H4 (cell line): ENCODE data around the gene ZNF787. TPM values are rescaled to one million over a fixed set of nuclear protein-coding genes. Genes with fewer than 3 reads are reported as not detected.
"Not testable (repeated sequence)": the region's sequence is repeated elsewhere in the genome, so short reads cannot be mapped to it uniquely, and the experiment has no call there.

Experiments used
- DNase-seq: peaks from one replicate; pipeline ENCODE4 v3.0.0-alpha.2; 2015; ENCODE audit warnings: low spot score
- total RNA-seq: library from RNA; depleted of rRNA; stranded (reverse); fragments of >200 nt; shearing (Covaris generic); gene quantifications from 2 replicates; pipeline ENCODE4 v1.2.3, GENCODE V29; 2014

Gene ZNF787
- total RNA-seq, 1 experiment from 2014 or later, result 8.6 TPM

DNA sequence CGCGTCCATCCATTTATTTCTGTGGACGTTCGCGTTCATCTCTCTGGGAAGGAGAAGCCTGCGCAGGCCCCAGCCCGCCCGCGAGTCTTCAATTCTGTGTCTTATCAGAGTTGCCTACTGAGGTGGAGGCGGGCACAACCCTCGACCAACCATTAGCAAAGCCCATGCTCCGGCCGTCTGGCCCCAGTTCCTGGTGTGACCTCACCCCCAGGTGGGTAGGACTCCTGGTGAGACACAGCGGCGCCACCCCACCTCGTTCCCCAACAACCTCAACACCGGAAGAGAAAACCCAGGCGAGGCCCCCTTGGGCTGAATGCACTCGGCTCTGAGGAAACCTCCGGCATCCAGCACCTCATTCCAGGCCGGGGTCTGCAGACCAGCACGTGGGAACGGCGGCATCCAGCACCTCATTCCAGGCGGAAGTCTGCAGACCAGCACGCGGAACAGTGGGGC lies 14.7 kb downstream of the ZNF787 start:
- no peak for DNase-seq

DNA sequence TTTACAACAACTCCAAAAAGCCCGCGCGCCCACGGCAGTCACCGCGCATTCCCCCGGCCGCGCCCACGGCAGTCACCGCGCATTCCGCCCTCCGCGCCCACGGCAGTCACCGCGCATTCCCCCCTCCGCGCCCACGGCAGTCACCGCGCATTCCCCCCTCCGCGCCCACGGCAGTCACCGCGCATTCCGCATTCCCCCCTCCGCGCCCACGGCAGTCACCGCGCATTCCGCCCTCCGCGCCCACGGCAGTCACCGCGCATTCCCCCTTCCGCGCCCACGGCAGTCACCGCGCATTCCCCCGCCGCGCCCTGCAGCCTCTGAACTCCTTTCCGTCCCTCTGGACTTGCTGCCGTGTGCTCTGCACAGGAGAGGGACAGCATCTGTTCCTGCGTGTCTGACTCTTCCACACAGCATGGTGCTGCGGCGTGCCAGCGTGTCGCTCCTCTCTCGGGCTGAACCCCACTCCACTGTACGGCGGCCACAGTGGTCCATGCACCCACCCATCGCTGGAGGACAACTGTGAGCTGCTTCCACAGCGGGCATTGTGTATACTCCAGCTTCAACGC lies 15.2 kb downstream of the ZNF787 start:
- DNase-seq, result not testable (repeated sequence)

DNA sequence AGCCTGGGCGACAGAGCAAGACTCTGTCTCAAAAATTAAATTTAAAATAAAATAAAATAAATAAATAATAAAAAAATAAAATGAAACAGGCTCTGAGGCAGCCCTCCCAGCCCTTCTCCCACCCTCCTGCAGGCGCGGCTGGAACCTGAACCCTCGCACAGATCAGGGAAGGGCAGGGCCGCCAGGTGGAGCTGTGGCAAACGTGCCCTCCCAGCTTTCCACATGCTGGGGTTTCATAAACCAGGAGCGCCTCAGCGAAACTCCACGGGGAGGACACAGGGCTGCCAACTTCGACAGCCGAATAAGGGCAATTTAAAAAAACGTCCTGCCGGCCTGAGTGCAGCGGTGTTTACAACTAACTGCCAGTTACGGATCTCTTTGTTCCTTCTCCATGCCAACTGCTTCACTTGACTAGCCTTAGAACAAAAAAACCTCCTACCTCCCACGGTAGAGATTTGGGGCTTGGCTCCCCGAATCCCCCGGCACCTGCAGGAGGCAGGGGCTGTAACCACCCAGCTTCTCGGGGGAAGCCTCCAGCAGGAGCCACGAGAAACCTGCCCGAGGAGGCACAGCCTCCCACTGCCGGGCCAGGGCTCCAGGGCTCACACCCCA lies 15.9 kb downstream of the ZNF787 start:
- DNase-seq, result no peak

DNA sequence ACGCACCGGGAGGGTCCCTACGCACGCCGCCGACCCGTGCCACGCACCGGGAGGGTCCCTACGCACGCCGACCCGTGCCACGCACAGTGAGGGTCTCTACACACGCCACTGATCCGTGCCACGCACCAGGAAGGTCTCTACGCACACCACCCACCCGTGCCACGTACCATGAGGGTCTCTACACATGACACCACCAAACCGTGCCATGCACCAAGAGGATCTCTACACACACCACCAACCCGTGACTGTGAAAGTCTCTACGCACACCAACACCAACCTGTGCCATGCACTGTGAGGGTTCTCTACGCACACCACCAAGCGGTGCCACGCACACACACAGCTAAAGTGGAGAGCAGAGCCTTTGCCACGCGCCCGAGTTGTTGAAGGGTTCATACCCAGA lies 16.7 kb downstream of the ZNF787 start:
- DNase-seq, result no peak

DNA sequence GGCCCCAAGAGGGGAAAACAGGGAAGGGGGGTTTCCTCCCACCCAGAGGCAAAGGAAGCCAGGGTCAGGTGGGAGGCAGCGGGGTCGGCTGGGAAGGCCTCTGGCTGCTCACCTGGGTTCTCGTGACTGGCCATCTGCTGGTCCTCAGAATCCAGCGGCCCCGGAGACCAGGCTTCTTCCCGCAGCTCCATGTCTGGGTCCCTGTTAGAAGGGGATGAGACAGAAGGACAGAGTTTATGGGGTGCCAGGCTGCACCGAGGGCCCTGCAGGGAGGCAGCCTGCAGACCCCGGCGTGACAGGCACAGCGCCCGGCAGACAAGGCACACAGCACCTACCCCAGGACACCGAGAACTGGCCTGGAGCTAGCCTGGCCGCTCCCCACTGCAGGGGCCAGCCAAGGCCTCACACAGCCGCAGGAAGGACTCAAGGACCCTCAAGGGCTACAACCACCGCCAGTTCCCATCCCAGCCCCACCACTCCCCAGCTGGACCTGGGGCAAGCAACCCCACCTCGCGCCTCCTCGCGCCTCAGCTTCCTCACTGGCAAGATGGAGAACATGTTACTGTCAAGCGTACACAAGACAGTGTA lies 18.0 kb downstream of the ZNF787 start:
- no peak for DNase-seq

DNA sequence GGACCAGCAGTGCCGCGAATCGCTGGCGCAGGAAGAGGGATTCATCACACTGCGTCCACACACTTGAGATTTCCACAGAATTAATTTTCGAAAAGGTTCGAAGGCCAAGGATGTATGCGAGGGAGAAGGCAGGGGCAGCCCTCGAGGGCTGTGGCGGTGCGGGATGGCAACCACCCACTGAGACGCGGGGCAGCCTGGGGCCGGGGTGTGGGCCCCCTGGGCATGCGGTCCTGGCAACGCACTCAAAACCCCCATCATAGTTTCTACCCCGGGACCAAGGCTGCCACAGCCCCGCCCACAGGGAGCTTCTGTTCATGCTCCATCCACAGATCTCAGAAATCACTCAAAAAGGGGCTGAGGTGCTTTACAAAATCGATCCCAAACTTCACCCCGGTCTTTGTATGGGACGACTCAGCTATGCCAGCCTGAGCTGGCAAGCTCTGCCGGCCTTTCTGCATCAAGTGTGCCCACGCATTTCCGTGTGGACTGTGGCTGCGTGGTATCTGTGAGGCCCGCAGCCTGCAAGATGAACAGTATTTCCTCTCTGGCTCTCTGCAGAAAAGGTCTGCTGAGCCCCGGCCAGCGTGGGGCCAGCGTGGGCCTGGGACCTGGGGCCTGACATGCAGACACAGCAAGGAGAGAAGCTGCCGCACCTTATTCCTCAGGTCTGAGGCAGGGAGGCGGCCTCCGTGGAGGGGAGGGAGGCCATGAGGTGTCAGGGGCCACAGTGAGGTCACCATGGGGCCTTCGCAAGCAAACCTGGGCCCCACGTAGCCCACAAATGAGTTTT lies 19.2 kb downstream of the ZNF787 start:
- DNase-seq, result no peak

DNA sequence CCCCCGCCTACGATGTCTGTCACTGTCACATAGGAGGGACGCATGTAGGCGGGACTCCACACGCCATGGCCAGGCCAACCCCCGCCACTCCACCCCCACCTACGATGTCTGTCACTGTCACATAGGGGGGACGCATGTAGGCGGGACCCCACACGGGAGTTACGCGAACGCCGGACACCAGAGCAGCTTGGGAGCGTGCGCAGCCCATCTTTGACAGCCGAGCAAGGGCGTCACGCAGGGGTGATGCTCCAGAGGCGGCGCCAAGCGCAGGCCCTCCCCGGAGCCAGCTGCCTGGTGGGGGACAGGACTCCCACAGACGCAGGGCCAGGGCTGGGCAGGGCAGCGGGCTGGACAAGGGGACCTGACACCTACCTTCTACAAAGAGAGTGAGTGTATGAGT lies 20.0 kb downstream of the ZNF787 start:
- DNase-seq, result no peak

DNA sequence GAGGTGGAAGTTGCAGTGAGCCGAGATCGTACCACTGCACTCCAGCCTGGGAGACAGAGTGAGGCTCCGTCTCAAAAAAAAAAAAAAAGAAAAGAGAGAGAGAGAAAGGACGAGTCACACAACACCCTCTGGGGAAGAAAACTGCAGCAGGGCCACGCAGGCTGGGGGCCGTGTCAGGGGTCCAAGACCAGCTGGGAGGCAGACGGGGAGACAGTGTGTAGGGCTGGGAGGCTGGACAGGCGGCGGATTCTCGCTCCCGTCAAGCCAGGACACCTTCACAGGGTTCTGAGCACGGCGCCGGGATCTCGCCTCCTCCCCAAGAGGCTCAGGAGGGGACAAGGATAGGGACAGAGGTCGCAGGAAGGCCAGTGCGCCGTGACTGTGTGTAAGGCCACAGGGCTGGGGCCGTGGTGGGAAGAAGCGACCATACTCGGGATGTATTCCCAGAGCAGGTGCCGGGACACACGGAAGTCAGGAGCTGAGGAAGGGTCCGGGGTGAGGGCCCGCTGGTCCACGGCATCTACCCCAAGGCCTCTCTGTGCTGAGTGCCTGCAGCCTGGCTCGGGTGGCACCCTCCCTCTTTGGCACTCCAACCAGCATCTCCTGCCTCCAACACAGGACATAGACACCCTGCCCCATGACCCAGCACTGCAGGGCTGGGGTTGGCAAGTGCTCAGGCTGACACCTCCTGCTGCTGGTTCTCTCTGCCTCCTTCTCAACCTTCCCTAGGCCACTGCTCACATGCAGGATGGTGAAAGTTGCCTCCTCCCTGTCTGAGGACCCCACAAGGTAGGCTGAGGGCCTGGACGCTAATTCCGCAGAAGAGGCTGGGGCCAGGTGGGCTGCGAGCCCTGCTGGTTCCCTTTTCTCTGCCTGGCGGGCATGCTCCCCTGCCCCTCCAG lies 21.2 kb downstream of the ZNF787 start:
- DNase-seq, result no peak

DNA sequence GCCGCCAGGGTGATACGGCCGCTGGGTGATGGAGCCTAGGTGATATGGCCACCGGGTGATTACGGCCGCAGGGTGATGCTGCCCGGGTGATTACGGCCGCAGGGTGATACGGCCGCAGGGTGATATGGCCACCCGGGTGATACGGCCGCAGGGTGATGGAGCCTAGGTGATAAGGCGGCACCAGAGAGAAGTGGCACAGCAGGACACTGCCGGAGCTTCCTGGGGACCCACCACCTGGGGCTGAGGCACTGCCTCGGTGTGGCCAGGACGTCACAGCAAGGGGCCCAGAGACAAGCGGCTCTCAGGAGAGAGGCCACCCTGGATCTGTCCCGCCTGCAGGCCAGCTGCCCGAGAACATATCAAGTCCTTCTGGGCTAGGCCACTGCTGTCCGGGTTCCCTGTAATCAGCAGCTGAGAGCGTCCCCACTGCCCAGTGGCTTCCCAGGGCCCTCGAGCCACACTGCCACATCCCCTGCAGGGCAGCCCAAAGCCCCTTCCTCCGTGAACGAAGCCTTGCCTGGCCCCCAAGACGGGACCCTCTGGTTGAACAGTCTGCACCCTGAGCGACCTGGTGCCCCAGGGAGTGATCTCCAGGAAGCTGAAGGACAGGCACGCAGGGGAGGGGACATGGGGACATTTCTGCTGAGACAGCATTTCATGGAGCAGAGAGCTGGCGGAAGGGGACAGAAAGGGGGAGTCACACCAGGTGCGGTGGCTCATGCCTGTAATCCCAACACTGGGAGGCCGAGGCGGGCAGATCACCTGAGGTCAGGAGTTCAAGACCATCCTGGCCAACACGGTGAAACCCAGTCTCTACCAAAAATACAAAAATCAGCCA lies 22.1 kb downstream of the ZNF787 start:
- DNase-seq, result no peak

DNA sequence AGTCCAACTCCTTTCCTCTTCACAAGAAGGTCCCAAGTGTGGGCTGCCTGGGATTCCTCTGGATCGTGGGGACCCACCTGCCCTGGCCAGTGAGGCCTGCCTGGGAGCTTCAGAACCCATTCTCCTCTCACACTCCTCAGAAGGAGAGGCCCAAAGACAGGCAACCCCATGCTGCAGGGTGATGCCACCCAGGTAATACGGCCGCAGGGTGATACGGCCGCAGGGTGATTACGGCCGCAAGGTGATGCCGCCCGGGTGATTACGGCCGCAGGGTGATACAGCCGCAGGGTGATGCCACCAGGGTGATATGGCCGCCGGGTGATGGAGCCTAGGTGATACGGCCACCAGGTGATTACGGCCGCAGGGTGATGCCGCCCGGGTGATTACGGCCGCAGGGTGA lies 22.9 kb downstream of the ZNF787 start:
- DNase-seq, result not testable (repeated sequence)

DNA sequence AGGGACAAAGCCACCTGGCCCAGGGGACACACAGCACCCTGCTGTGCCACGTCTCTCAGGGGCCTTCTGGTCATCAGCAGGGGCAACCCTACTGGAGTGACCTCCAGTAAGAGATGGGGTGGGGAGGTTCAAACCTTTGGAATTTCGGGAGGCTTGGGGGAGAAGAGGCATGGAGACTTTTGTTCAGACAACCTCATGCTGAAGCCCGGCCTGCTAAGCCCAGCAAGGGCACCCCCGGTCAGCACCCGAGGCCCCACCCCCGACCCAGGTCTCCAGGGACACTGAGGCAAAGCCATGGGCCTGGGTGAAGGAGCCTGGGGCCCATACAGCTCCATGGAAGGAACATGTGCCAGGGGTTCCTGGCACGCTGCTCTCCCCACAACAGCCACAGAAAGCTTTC lies 23.3 kb downstream of the ZNF787 start:
- DNase-seq, result no peak

DNA sequence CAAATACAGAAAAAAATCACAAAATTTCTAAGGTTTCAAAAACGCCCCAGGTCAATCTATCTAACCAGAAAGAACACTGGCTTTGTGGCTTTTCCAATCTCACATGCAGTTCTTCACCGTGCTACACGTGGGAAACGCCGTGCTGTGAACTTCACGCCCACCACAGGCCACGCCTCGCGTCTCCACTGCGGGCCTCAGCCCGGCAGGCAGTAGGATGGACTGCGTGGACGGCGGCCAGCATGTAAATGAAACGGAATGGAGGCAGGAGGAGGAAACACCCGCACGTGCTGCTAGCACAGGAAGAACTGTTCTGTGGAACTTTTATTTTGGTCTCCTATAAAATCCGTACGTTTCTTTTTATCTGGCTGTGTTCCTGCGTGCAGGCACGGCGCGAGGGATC lies 23.8 kb downstream of the ZNF787 start:
- no peak for DNase-seq

DNA sequence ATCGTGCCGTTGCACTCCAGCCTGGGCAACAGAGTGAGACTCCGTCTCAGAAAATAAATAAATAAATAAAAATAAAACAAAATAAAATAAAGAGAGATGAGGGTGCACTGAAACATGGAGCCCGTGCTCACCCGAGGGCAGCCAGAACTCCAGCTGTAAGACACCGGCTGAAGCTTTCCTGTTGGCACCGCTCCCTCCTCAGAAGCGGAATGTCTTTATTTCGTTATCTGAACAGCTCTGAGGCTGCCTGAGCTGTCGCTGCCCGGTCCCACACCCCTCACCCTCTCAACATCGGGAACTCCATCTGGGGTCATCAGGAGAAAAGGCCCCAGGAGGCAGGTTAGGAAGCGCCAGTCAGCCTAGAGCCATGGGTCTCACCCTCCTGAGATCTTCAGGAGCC lies 24.4 kb downstream of the ZNF787 start:
- no peak for DNase-seq

DNA sequence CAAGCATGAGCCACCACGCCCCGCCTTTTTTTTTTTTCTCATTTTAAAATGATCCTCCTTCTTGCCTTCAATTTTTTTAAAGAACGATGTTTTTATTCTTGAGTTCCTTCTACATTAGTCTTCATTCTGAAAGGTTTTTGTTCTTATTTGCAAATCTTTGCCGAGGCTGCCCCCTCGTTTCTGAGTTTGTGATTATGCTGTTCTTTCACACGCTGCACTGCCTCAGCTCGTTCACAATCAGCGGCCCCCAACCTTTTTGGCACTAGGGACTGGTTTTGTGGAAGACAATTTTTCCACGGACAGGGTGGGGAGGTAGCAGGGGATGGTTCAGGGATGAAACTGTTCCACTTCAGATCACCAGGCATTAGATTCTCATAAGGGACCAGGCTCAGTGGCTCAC lies 26.6 kb downstream of the ZNF787 start:
- DNase-seq, result no peak

DNA sequence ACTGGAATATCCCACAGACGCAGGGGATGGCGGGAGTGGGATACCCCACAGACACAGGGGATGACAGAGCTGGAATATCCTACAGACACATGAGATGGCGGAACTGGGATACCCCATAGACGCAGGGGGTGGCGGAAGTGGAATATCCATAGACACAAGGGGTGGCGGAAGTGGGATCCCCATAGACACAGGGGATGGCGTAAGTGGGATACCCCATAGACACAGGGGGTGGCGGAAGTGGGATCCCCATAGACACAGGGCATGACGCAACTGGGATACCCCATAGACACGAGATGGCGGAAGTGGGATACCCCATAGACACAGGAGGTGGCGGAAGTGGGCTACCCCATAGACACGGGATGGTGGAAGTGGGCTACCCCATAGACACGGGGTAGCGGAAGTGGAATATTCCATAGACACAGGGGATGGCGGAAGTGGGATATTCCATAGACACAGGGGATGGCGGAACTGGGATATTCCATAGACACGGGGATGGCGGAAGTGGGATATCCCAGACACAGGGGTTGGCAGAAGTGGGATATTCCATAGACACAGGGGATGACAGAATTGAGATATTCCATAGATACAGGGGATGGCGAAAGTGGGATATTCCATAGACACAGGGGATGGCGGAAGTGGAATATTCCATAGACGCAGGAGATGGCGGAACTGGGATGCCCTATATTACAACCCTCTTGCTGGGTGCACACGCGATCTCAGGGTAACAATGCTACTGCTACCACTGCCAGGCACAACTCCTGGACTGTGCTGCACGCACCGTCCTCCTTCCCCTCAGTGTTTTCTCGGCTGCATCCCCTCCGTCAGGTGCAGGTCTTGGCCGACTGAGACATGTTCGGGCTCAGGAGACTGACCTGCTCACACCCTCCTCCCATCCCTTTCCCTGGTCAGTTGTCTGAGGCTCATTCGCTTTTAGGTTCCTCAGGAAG lies 28.1 kb downstream of the ZNF787 start:
- no peak for DNase-seq

DNA sequence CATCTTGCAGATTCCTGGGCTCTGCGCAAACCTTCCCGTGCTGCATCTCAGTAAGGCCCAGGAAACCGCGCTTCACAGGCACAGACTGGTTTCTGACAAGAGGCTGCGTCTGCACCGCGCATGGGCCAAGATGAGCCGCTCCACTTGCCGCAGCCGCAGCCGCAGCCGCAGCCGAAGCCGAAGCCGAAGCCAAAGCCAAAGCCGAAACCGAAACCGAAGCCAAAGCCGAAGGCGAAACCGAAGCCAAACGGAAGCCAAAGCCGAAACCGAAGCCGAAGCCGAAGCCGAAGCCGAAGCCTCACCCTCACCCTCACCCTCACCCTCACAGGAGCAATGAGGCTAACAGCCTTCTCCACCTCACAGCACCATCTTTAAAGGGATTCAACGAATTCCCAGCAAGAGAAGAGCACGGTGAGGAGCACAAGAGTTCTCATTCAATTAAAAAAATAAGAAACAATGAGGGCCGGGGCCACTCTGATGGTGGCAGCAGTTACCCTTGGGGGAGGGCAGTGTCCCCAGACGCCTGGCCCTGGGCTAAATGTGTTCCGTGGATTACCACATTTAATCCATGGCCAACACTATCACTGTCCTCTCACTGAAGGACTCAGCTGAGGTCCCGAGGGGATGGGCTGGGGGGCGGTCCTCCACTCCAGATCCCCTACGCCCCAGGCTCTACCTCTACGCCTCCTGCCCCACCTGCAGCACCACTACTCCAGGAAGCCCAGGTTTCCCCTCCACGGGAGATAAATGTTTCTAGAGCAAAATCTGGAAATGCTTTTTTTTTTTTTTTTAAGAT lies 29.1 kb downstream of the ZNF787 start:
- no peak for DNase-seq

DNA sequence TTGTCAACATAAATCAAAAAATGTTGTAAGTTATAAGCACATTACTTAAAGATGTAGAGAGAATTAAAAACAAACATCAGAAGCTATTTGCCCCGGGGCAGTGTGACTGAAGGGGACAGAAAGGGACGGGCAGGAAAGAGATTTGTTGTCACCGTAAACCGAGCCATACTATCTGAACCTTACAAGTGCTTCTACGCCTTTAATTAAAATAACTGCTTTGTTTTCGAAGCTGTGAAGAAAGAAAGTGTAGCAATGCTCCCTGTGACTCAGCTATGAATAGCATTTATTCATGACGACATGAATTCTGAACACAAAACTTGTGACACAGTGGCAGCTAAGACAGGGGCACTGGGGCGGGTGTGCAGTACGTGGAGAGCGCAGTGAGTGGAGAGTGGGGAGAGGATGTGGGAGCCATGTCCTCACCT lies 30.0 kb downstream of the ZNF787 start:
- no peak for DNase-seq

DNA sequence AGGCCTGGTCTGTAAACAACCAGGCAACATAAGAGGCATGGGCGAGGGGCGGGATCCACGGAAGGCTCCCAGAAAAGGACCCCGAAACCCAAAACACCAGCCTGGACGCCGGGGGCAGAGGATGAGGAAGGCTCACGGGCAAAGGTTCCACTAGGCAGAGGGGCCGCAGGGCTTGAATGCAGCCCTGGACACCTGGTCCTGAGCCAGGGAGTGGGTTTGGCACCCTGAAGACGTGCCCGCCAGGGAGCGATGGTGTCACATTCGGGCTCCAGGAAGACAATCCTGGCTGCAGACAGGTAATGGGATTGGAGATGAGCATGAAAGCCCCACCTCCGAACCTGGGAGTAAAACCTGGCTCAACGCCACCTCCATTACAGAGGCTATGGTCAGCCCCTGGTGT lies 31.8 kb downstream of the ZNF787 start:
- no peak for DNase-seq
